PC-3 (cell line): ENCODE data around the gene LRRFIP2. TPM values are rescaled to one million over a fixed set of nuclear protein-coding genes. Genes with fewer than 3 reads are reported as not detected.

ENCODE experiments used
- ATAC-seq: fragments of 200-7000 bp; cut with Tn5 transposase; 2 replicates; pipeline ENCODE4 v1.9.1; 2020; ENCODE audit warnings: mild to moderate bottlenecking, moderate library complexity
- BruUV-seq: library from RNA; stranded (reverse); fragments of 400-500 nt; replicated peaks from 2 replicates; lab custom pipeline; 2021; lab: Mats Ljungman, UMichigan
- CTCF ChIA-PET: fragments of 300-600 bp; sonication (Branson Sonifier 250); formaldehyde crosslinking; loops from one replicate; lab custom pipeline; 2022; ENCODE audit warnings: antibody characterized with exemption; lab: Charles Lee
- POLR2A ChIA-PET: fragments of 300-600 bp; sonication (Branson Sonifier 250); formaldehyde crosslinking; loops from one replicate; lab custom pipeline; 2022; ENCODE audit warnings: antibody characterized with exemption; ENCODE audit not compliant: unreplicated experiment; lab: Charles Lee
- DNase-seq: peaks from one replicate; pipeline ENCODE4 v3.0.0-alpha.2; 2015
- H2AFZ ChIP-seq: fragments of 300-600 bp; sonication (generic); 2 replicates; pipeline ENCODE4 v1.6.0; 2016; ENCODE audit warnings: antibody characterized with exemption, low read length
- H3F3A ChIP-seq: fragments of 300-600 bp; sonication (generic); one replicate; pipeline ENCODE4 v1.6.0; 2017; ENCODE audit warnings: antibody characterized with exemption, low read length, control low read depth, mild to moderate bottlenecking; ENCODE audit not compliant: unreplicated experiment
- H3K27ac ChIP-seq: fragments of 300-600 bp; sonication (generic); 2 replicates; pipeline ENCODE4 v1.5.1; 2016; ENCODE audit warnings: mild to moderate bottlenecking, low read length
- H3K27me3 ChIP-seq: fragments of 300-600 bp; sonication (generic); 2 replicates; pipeline ENCODE4 v1.6.1; 2016; ENCODE audit warnings: low read length, mixed read lengths
- H3K36me3 ChIP-seq: fragments of 300-600 bp; sonication (generic); 2 replicates; pipeline ENCODE4 v1.6.1; 2016; ENCODE audit warnings: low read depth, mixed run types, low read length, mixed read lengths
- H3K4me1 ChIP-seq: fragments of 300-600 bp; sonication (generic); 2 replicates; pipeline ENCODE4 v1.5.1; 2016; ENCODE audit warnings: low read length; ENCODE audit not compliant: insufficient read depth
- H3K4me2 ChIP-seq: fragments of 300-600 bp; sonication (generic); 2 replicates; pipeline ENCODE4 v1.6.0; 2016; ENCODE audit warnings: low read length
- H3K4me3 ChIP-seq: fragments of 300-600 bp; sonication (generic); 2 replicates; pipeline ENCODE4 v1.5.1; 2016; ENCODE audit warnings: mild to moderate bottlenecking, low read length, mixed read lengths
- H3K79me2 ChIP-seq: fragments of 300-600 bp; sonication (generic); 2 replicates; pipeline ENCODE4 v1.6.1; 2017; ENCODE audit warnings: low read length, mixed read lengths
- H3K9ac ChIP-seq: fragments of 300-600 bp; sonication (generic); 2 replicates; pipeline ENCODE4 v1.6.0; 2016; ENCODE audit warnings: mild to moderate bottlenecking, low read length
- H3K9me2 ChIP-seq: fragments of 300-600 bp; sonication (generic); replicated peaks from 2 replicates; pipeline ENCODE4 v1.6.1; 2016; ENCODE audit warnings: mixed run types, low read length, mixed read lengths
- H3K9me3 ChIP-seq: fragments of 300-600 bp; sonication (generic); 2 replicates; pipeline ENCODE4 v1.6.1; 2016; ENCODE audit warnings: low read length, mixed read lengths
- H4K20me1 ChIP-seq: fragments of 300-600 bp; sonication (generic); 2 replicates; pipeline ENCODE4 v1.6.1; 2016; ENCODE audit warnings: low read length, mixed read lengths
- CTCF ChIP-seq: fragments of 300-600 bp; sonication (generic); conservative IDR thresholded peaks from 2 replicates; pipeline ENCODE4 v1.5.1; 2017; ENCODE audit warnings: antibody characterized with exemption, low read depth, mild to moderate bottlenecking, low read length
- EZH2 ChIP-seq: fragments of 300-600 bp; sonication (generic); IDR thresholded peaks from one replicate; pipeline ENCODE4 v1.6.1; 2017; ENCODE audit warnings: antibody characterized with exemption, mild to moderate bottlenecking, low read length; ENCODE audit not compliant: unreplicated experiment
- EZH2phosphoT487 ChIP-seq: fragments of 300-600 bp; sonication (generic); IDR thresholded peaks from 2 replicates; pipeline ENCODE4 v1.6.1; 2018; ENCODE audit warnings: mild to moderate bottlenecking, antibody characterized with exemption, low read length, borderline replicate concordance
- intact Hi-C: fragments of 100-400 bp; cut with micrococcal nuclease; formaldehyde crosslinking; loops from 2 replicates; pipeline ENCODE4 v1.9.0; 2023
- total RNA-seq: library from RNA; depleted of rRNA; stranded (reverse); fragments of >200 nt; gene quantifications from 2 replicates; pipeline ENCODE4 v1.2.3, GENCODE V29; 2014

Gene LRRFIP2
- total RNA-seq, 1 experiment from 2014 or later, result 54.7 TPM

- Histone ChIP-seq H4K20me1 (no peaks in the 10 kb centered on the region), H3K9me2 (no peaks in the 10 kb centered on the region), H3K36me3 (no peaks in the 10 kb centered on the region), H3K27me3 (no peaks in the 10 kb centered on the region), H3K4me2 (no peak overlapping the region), H3K27ac (no peak overlapping the region), H3K79me2 (no peaks in the 10 kb centered on the region), H3K9ac (no peak overlapping the region), H3K9me3 (no peaks in the 10 kb centered on the region), H2AFZ (no peak overlapping the region), H3K4me3 (no peak overlapping the region), H3F3A (no peaks in the 10 kb centered on the region), H3K4me1 (no peaks in the 10 kb centered on the region)
- DNase-seq (no peak), ATAC-seq (no peak)
- ChIA-PET POLR2A (no interaction called here), CTCF (no interaction called here)
- no TSS peak for BruUV-seq
- intact Hi-C loops, result no loop called here
- TF ChIP-seq EZH2 (no peak), EZH2phosphoT487 (no peak), CTCF (no peak)
Measured at GRCh38 chr3:37097776-37098175, 76.6 kb downstream of the LRRFIP2 start.

GRCh38 chr3:37096975-37097374, 77.4 kb downstream of the LRRFIP2 start:
- no peaks in the 10 kb centered on the region for H3K9me2 ChIP-seq
- intact Hi-C loops, result no loop called here
- ATAC-seq, result no peak
- H3K4me1 ChIP-seq, result no peaks in the 10 kb centered on the region
- DNase-seq, result no peak
- H3K4me2 ChIP-seq, result no peak overlapping the region
- ChIA-PET POLR2A (no interaction called here), CTCF (no interaction called here)
- no peaks in the 10 kb centered on the region for H3K27me3 ChIP-seq
- H3K79me2 ChIP-seq, result no peaks in the 10 kb centered on the region
- no peaks in the 10 kb centered on the region for H3K9me3 ChIP-seq
- H3K4me3 ChIP-seq, result no peak overlapping the region
- no peak overlapping the region for H2AFZ ChIP-seq
- H4K20me1 ChIP-seq, result no peaks in the 10 kb centered on the region
- H3K9ac ChIP-seq, result no peak overlapping the region
- no TSS peak for BruUV-seq
- TF ChIP-seq CTCF, result no peak
- TF ChIP-seq EZH2, result no peak
- H3K36me3 ChIP-seq, result no peaks in the 10 kb centered on the region
- no peaks in the 10 kb centered on the region for H3F3A ChIP-seq
- no peak overlapping the region for H3K27ac ChIP-seq

- Histone ChIP-seq H3F3A (no peaks in the 10 kb centered on the region), H3K9me3 (no peaks in the 10 kb centered on the region), H3K9ac (no peak overlapping the region), H3K4me3 (no peak overlapping the region), H3K27ac (no peak overlapping the region), H3K4me2 (no peak overlapping the region), H3K79me2 (no peaks in the 10 kb centered on the region), H3K36me3 (peaks cover 2% of the 10 kb centered on the region; the same call in 1 of the 2 replicates), H3K9me2 (no peaks in the 10 kb centered on the region), H3K4me1 (no peaks in the 10 kb centered on the region), H3K27me3 (no peaks in the 10 kb centered on the region), H2AFZ (no peak overlapping the region), H4K20me1 (no peaks in the 10 kb centered on the region)
- intact Hi-C loops, result no loop called here
- CTCF ChIA-PET, result no interaction called here
- no TSS peak for BruUV-seq
- no peak for TF ChIP-seq EZH2phosphoT487
- TF ChIP-seq EZH2, result no peak
- no peak for TF ChIP-seq CTCF
- ATAC-seq (no peak), DNase-seq (peak; percentile 18)
- POLR2A ChIA-PET, result no interaction called here
Measured at GRCh38 chr3:37096288-37096687, 78.1 kb downstream of the LRRFIP2 start.
